ENCODE data around the gene SNAP29. TPM values are rescaled to one million over a fixed set of nuclear protein-coding genes. Genes with fewer than 3 reads are reported as not detected.
A peak's percentile ranks its signal among the peaks of the same experiment; 100 is the strongest.
"Not testable (repeated sequence)": the region's sequence is repeated elsewhere in the genome, so short reads cannot be mapped to it uniquely, and the experiment has no call there.

SNAP29 gene
- total RNA-seq, 1 donor from 2014 or later = 20.2 TPM

- H3K27ac Mint-ChIP-seq (ENCODE audit: unreplicated experiment) = no peak overlapping the region
- no peak for DNase-seq (ENCODE audit: low read depth, low spot score)
- H3K36me3 Mint-ChIP-seq (ENCODE audit: low read depth) = peaks cover 4% of the 10 kb centered on the region
- no peak for TF ChIP-seq CTCF (conservative IDR thresholded peaks at IDR 0.05)
- no peaks in the 10 kb centered on the region for H3K27me3 Mint-ChIP-seq (ENCODE audit: low read depth)
- H3K4me3 Mint-ChIP-seq = no peak overlapping the region
- no peaks in the 10 kb centered on the region for H3K9me3 Mint-ChIP-seq
- no peaks in the 10 kb centered on the region for H3K4me1 Mint-ChIP-seq
Observed at GRCh38 chr22:20819471-20819870, 39.3 kb upstream of the SNAP29 start.

GRCh38 chr22:20821717-20822239, 37.0 kb upstream of the SNAP29 start:
- H3K36me3 Mint-ChIP-seq (ENCODE audit: low read depth); H3K4me3 Mint-ChIP-seq; H3K9me3 Mint-ChIP-seq; DNase-seq (ENCODE audit: low read depth, low spot score); H3K27me3 Mint-ChIP-seq (ENCODE audit: low read depth); H3K27ac Mint-ChIP-seq (ENCODE audit: unreplicated experiment); H3K4me1 Mint-ChIP-seq: not testable (repeated sequence)

GRCh38 chr22:20822240-20822639, 36.6 kb upstream of the SNAP29 start:
- no peak overlapping the region for H3K4me3 Mint-ChIP-seq
- no peaks in the 10 kb centered on the region for H3K36me3 Mint-ChIP-seq (ENCODE audit: low read depth)
- H3K27me3 Mint-ChIP-seq (ENCODE audit: low read depth) = no peaks in the 10 kb centered on the region
- H3K4me1 Mint-ChIP-seq = no peaks in the 10 kb centered on the region
- H3K27ac Mint-ChIP-seq (ENCODE audit: unreplicated experiment) = no peak overlapping the region
- no peak for TF ChIP-seq CTCF (conservative IDR thresholded peaks at IDR 0.05)
- no peaks in the 10 kb centered on the region for H3K9me3 Mint-ChIP-seq
- DNase-seq (ENCODE audit: low read depth, low spot score) = no peak

DNA sequence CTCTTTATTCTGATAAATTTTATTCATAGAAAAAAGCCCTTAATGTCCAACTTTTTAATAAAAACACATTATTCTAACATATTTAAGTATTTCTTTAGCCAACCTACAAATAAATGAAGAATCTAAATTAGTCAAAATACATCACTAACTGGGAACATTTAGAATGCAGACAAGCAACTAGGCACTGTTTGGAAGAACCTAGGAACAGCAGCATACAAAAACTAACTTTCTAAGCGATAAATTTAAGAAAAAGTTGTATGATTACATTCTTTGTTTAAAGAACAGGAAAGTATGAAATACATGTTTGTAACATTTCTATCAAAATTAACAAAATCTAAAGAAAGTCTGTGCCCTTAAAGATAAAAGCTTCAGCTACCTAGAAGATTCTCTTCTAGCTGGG, 35.5 kb upstream of the SNAP29 start:
- Mint-ChIP-seq H3K4me3 (no peak overlapping the region), H3K4me1 (no peaks in the 10 kb centered on the region), H3K36me3 (ENCODE audit: low read depth) (peaks cover 4% of the 10 kb centered on the region), H3K9me3 (no peaks in the 10 kb centered on the region), H3K27ac (ENCODE audit: unreplicated experiment) (no peak overlapping the region), H3K27me3 (ENCODE audit: low read depth) (no peaks in the 10 kb centered on the region)
- no peak for TF ChIP-seq CTCF (conservative IDR thresholded peaks at IDR 0.05)
- no peak for DNase-seq (ENCODE audit: low read depth, low spot score)

DNA sequence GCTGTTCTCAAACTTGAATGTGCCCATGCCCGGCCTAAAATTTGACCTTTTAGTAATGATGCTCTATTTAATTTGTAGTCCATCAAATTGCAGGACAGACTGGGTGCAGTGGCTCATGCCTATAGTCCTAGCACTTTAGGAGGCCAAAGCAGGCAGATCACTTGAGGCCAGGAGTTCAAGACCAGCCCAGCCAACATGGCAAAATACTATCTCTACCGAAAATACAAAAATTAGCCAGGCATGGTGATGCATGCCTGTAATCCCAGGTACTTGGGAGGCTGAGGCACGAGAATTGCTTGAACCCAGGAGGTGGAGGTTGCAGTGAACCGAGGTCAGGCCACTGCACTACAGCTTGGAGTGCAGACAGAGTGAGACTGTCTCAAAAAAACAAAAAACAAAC, 33.6 kb upstream of the SNAP29 start:
- not testable (repeated sequence) for H3K27me3 Mint-ChIP-seq (ENCODE audit: low read depth); DNase-seq (ENCODE audit: low read depth, low spot score); H3K4me1 Mint-ChIP-seq; H3K9me3 Mint-ChIP-seq; H3K4me3 Mint-ChIP-seq
- H3K27ac Mint-ChIP-seq (ENCODE audit: unreplicated experiment) = peak overlapping the region; percentile 50
- H3K36me3 Mint-ChIP-seq (ENCODE audit: low read depth) = peaks cover 17% of the 10 kb centered on the region

DNA sequence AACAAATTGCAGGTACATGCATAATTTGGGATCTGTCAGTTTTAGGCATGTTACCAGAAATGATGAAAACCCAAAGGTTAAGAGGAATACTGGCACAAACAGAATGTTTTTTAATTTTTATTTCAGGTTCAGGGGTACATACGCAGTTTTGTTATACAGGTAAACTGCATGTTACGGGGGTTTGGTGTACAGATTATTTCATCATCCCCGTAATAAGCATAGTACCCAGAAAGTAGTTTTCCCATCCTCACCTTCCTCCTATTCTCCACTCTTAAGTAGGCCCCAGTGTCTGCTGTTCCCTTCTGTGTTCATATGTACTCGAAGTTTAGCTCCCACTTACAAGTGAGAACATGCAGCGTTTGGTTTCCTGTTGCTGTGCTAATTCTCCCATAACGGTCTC, 33.2 kb upstream of the SNAP29 start:
- Mint-ChIP-seq H3K9me3 (no peaks in the 10 kb centered on the region), H3K4me3 (no peak overlapping the region), H3K27ac (ENCODE audit: unreplicated experiment) (no peak overlapping the region), H3K27me3 (ENCODE audit: low read depth) (no peaks in the 10 kb centered on the region), H3K4me1 (no peaks in the 10 kb centered on the region), H3K36me3 (ENCODE audit: low read depth) (peaks cover 20% of the 10 kb centered on the region)
- no peak for TF ChIP-seq CTCF (conservative IDR thresholded peaks at IDR 0.05)
- no peak for DNase-seq (ENCODE audit: low read depth, low spot score)

GRCh38 chr22:20826373-20827152, 32.2 kb upstream of the SNAP29 start:
- not testable (repeated sequence) for H3K9me3 Mint-ChIP-seq; H3K4me1 Mint-ChIP-seq; H3K27ac Mint-ChIP-seq (ENCODE audit: unreplicated experiment); H3K27me3 Mint-ChIP-seq (ENCODE audit: low read depth); H3K4me3 Mint-ChIP-seq; DNase-seq (ENCODE audit: low read depth, low spot score)
- peaks cover 21% of the 10 kb centered on the region for H3K36me3 Mint-ChIP-seq (ENCODE audit: low read depth)
